ENCODE measurements around the gene ISLR. TPM values are rescaled to one million over a fixed set of nuclear protein-coding genes. Genes with fewer than 3 reads are reported as not detected.

The ISLR gene
- total RNA-seq, 1 donor from 2014 or later, result not detected

DNA sequence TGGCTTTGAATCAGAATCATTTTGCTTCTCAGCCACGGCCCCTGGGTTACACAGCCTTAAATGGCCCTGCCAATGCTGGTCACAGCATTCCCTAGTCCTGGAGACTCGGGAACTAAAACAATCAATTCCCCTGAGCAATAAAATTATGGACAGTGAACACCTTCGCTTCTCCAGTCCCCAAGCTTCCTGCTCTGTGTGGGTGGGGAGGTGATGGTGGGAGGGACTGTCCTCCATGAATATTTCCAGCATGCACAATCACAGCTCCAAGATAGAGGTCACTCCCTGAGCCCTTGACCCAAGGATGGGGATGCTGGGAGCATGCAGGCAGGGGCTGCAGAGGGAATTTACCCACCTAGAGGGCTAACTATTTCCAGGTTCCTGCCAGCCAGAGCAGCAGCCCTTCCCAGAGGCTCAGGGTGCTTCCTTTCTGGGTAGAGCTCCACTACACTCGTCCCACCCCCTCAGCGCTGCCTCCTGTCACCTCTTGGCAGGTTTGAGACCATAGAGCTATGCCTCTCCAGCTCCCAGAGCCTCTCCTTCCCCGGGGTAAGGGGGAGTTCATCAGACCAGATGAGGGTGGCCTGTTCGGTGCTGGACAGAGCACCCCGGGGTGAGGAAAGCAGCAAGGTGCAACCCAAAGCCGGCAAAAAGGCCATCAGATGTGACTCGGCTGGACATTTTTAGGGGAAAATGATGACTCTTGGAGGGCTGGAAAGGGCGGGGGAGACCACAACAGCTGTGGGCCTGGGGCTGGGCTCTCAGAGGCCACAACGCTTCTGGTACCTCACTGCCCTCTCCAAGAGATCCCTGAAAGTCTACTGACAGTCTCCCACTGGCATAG, 48.1 kb downstream of the ISLR start:
- Mint-ChIP-seq H3K27me3 (ENCODE audit: low read depth) (peaks cover 28% of the 10 kb centered on the region), H3K36me3 (ENCODE audit: low read depth) (no peaks in the 10 kb centered on the region), H3K4me1 (ENCODE audit: low read depth) (no peaks in the 10 kb centered on the region), H3K4me3 (ENCODE audit: low read depth) (no peak overlapping the region), H3K27ac (no peak overlapping the region), H3K9me3 (no peaks in the 10 kb centered on the region)
- DNase-seq (ENCODE audit: low spot score), result no peak
- intact Hi-C loops (cut with micrococcal nuclease), result no loop called here

DNA sequence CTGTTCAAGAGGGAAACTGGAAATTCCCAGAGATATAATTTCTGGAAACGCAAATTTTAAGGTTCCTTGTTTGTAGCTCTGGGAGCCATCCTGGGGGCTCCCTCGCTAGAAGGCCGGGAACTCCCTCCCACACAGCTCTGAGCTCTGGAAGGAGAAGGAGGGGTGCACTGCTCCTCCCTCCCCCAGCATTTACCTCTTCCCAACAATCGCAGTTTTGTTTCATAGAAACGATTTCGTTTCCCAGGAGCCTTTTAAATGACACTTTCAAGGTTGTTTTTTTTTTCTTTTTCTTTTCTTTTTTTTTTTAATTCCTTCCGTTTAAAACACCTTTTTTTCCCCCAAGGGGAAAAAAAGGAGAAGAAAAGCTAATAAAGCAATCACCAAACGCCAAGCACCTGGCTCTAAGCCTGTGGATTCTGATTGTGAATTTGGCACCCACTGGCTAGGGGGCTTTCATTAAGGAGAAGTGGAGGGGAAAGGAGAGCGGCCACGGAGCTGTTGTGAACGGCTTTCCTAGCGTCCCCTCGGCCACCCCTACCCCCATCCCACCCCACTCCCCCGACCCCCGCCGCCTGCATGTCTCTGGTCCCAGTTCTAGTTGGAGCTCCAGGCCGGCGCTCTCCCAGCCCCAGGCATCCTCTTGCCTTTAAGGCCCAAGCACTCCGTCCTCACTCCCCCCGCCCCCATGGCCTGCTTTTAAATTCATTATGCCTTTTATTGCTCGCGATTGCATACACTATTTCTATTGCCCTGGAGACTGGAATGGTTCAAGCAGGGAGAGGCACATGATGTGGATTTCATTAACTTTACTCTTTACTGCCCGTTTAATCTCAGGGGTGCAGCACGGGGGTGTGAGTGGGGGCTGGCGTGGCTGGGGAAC, 49.0 kb downstream of the ISLR start:
- DNase-seq (ENCODE audit: low spot score), result no peak
- no peak overlapping the region for H3K27ac Mint-ChIP-seq
- no peaks in the 10 kb centered on the region for H3K36me3 Mint-ChIP-seq (ENCODE audit: low read depth)
- H3K4me1 Mint-ChIP-seq (ENCODE audit: low read depth), result no peaks in the 10 kb centered on the region
- intact Hi-C loops (cut with micrococcal nuclease), result no loop called here
- H3K4me3 Mint-ChIP-seq (ENCODE audit: low read depth), result no peak overlapping the region
- no peaks in the 10 kb centered on the region for H3K9me3 Mint-ChIP-seq
- peaks cover 28% of the 10 kb centered on the region for H3K27me3 Mint-ChIP-seq (ENCODE audit: low read depth)

DNA sequence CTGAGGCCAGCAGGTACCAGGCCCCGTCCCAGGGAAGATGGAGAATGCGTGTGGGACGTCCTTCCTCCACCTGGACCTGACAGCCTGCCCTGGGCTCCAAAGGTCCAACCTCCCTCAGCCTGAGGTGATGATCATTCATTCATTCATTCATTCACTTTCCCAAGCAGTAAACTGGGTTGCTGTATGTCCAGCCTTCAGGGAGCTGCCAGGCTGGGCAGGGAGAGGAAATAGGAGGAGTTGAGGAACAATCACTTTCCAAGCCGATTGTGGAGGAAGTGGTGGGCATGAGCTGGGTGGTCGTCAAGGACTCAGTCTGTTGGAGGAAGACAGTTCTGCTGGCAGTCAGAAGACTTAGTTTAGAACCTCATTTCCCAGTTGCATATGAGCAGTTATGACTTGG, 52.4 kb downstream of the ISLR start:
- intact Hi-C loops (cut with micrococcal nuclease), result no loop called here
- DNase-seq (ENCODE audit: low spot score), result no peak
- Mint-ChIP-seq H3K27ac (no peak overlapping the region), H3K9me3 (no peaks in the 10 kb centered on the region), H3K4me3 (ENCODE audit: low read depth) (no peak overlapping the region), H3K27me3 (ENCODE audit: low read depth) (peaks cover 27% of the 10 kb centered on the region), H3K4me1 (ENCODE audit: low read depth) (no peaks in the 10 kb centered on the region), H3K36me3 (ENCODE audit: low read depth) (no peaks in the 10 kb centered on the region)

Other genes with a start within 250 kb of the ISLR start
- gene LOXL1, start 247.2 kb upstream of the ISLR start, total RNA-seq, result 0.84 and 0.99 TPM in 2 replicates
- 8.6 and 9.2 TPM in 2 replicates for gene STOML1, start 181.4 kb upstream of the ISLR start, total RNA-seq
- 64.5 and 70.2 TPM in 2 replicates for gene PML, start 179.0 kb upstream of the ISLR start, total RNA-seq
- not detected in 2 replicates for gene GOLGA6A, start 91.2 kb upstream of the ISLR start, total RNA-seq
- not detected in 2 replicates for gene ISLR2, start 43.1 kb upstream of the ISLR start, total RNA-seq
- not detected in 2 replicates for gene STRA6, start 29.1 kb downstream of the ISLR start, total RNA-seq
- not detected in 2 replicates for gene CCDC33, start 62.6 kb downstream of the ISLR start, total RNA-seq
- gene CYP11A1, start 193.9 kb downstream of the ISLR start, total RNA-seq, result not detected in 2 replicates

Data from activated T-helper 2 cell treated with anti-CD3 and anti-CD28 coated beads, Interferon-gamma antibody, Interleukin-2, Interleukin-4, amounts not matched to agents 10 μg/mL and 5 μg/mL and 100 μg/mL, durations not matched to agents 14 hours and 24 hours and 36 hours (primary cell).